HG03575 (cell line): ENCODE data around the gene LYZL6.
"Not testable (repeated sequence)": the region's sequence is repeated elsewhere in the genome, so short reads cannot be mapped to it uniquely, and the experiment has no call there.

Source experiments
- ATAC-seq: cut with Tn5 transposase; IDR thresholded peaks from one replicate; pipeline ENCODE4 v1.9.1; 2021; ENCODE audit not compliant: unreplicated experiment, insufficient number of reproducible peaks, low FRiP score; ENCODE audit errors: extremely low read depth

Gene LYZL6

GRCh38 chr17:35949401-35949800 lies 5.9 kb upstream of the LYZL6 start:
- ATAC-seq, result no peak

GRCh38 chr17:35948092-35948491 lies 4.6 kb upstream of the LYZL6 start:
- ATAC-seq, result no peak

GRCh38 chr17:35947156-35947585 lies 3.7 kb upstream of the LYZL6 start:
- ATAC-seq, result no peak

- no peak for ATAC-seq
Measured at GRCh38 chr17:35944151-35944550, 638 bp upstream of the LYZL6 start.

- ATAC-seq, result no peak
Measured at GRCh38 chr17:35942588-35943186, 826 bp downstream of the LYZL6 start.

GRCh38 chr17:35938492-35938891 lies 5.0 kb downstream of the LYZL6 start:
- ATAC-seq, result not testable (repeated sequence)

DNA sequence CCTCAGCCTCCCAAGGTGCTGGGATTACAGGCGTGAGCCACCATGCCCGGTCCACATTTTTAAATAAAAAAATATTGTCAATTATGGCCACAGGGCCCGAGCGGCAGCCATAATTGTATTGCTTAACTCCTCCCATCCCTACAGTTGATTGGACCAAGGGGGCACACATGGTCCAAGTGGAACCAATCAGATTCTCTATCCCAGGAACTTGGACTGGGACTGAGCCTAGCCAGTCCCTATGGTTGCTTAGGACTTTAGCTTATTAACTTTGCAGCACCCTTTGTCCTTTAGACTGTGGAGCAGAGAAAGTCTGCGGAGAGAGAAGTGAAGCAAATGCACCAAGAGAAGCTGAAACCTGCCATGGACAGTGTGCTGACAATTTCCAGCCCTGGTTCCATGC lies 7.5 kb downstream of the LYZL6 start:
- no peak for ATAC-seq

- ATAC-seq, result no peak
Measured at GRCh38 chr17:35934760-35935159, 8.8 kb downstream of the LYZL6 start.

- no peak for ATAC-seq
Measured at GRCh38 chr17:35932586-35932985, 10.9 kb downstream of the LYZL6 start.

DNA sequence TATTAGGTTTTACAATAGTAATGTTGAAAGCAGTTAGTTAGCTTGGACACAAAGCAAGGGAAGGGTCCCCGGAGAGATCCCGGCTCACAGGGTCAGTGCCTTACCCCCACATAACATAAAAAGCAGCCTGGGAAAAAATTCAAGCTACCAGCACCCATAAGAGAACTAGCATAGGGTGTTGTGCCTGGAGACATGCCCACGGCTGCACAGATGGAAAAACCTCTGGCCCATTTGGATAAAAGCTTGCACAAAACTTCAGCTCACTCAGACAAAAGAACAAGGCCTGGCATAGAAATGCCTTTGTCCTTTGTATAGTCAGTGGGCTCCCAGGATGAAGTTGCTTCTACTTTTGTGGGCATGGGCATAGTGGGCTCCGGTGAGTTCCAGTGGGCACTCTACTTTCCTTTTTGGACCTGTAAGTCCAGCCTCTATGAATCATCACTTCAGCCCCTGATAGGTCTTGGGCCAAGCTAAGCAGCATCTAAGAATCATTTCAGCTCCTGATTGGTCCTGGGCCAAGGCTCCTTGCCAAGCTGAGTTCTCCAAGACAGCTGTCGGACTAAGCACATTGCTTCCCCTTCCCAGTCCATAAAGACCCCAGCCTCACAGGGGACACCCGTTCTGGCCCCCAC lies 11.6 kb downstream of the LYZL6 start:
- no peak for ATAC-seq

- ATAC-seq, result no peak
Measured at GRCh38 chr17:35930211-35931065, 13.1 kb downstream of the LYZL6 start, which contains the start of gene RDM1. Gene RDM1 (minus strand): TSS chr17:35930773. CDS start chr17:35930727, 46 bp downstream.

- no peak for ATAC-seq
Measured at GRCh38 chr17:35927714-35928113, 15.8 kb downstream of the LYZL6 start.

- no peak for ATAC-seq
Measured at GRCh38 chr17:35923609-35924114, 19.9 kb downstream of the LYZL6 start.

GRCh38 chr17:35920229-35920628 lies 23.3 kb downstream of the LYZL6 start:
- no peak for ATAC-seq

DNA sequence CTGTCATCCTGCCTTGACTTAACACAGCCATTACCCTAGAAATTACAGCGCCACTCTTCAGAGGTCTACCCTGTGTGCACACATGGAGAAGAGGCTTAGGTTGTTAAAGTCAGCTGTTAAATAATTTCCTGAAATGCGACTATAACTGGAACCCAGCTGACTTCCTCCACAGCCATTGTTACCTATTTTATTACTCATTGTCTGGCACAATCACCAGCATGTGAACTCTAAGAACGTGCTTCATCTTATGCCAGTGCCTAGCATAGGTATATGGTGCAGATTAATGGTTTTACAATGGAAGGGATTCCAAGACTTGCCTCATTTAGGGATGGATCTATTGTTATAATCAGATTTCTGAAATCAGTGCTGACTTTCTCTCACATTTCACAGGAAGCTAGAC lies 24.8 kb downstream of the LYZL6 start:
- ATAC-seq, result no peak

DNA sequence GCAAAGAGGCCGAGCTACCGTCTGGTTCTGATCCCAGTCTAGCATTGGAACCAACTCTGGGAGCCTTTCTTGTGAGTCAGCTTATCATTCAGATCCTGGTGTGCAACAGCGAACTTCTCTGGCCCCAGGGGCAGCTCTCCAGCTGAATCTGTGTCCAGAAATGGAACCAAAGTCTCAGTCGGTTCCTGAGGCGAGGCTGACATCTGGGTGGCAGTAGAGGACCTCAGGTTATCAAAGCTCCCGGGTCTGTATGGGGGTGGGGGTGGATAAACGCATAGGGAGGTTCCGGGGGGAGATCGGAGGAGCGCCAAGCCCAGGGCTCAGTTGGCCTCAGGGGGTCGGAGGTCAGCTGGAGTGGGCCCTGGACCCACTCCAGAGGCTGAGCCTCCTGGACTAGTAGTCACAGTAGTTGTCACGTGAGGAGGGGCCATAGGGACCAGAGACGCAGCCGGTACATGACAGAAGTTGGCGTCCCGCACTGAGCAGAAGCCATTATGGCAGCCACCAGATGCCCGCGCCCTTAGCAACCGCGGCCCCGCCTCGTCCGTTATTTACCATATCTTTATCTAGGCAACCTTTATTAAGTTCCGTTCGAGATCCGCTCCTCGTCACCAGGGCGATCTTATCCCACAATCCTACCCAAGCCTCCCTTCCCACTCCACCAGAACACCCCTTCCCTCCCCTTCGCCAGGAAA lies 25.8 kb downstream of the LYZL6 start:
- no peak for ATAC-seq

DNA sequence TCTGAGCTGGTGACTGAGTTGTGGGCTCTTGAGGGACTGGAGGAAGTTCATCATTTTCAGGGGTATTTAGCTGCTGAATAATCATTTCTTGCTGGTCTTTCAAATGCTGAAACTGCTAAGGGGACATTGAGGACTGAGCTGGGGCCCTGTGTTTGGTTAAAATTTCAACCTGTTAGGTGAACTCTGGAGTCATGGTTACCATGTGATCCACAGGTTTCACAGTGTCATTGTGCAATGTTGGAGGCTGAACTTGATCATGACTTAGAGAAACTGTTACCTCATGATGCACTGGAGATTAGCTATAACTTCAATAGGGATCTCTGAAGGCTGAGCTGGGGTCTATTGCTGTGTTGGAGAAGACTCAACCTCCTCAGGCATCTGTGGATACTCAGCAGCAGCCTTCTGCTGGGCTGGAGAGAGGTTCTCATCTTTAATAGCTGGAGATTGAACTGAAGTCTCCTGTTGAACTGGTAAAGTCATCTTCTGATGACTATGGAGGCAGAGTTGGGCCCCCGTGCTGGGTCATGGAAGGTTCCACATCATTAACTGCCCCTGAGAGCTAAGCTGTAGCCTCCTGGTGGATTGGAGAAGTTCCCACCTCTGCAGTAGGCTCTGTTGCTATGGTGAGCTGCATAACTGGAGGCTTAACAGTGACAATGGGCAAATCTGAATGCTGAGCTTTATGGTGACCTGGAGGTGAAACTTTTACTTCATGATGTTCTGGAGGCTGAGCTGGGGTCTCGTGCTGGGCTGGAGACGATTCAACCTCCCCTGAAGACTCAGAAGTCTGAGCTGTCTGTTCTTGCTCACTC lies 28.2 kb downstream of the LYZL6 start:
- no peak for ATAC-seq

GRCh38 chr17:35914354-35914753 lies 29.2 kb downstream of the LYZL6 start:
- no peak for ATAC-seq
